HG03097 (cell line): ENCODE measurements around the gene KCNK10.

ENCODE experiments used
- ATAC-seq: cut with Tn5 transposase; IDR thresholded peaks from one replicate; pipeline ENCODE4 v1.9.1; 2021; ENCODE audit not compliant: unreplicated experiment, low FRiP score

The KCNK10 gene, protein sequence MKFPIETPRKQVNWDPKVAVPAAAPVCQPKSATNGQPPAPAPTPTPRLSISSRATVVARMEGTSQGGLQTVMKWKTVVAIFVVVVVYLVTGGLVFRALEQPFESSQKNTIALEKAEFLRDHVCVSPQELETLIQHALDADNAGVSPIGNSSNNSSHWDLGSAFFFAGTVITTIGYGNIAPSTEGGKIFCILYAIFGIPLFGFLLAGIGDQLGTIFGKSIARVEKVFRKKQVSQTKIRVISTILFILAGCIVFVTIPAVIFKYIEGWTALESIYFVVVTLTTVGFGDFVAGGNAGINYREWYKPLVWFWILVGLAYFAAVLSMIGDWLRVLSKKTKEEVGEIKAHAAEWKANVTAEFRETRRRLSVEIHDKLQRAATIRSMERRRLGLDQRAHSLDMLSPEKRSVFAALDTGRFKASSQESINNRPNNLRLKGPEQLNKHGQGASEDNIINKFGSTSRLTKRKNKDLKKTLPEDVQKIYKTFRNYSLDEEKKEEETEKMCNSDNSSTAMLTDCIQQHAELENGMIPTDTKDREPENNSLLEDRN

GRCh38 chr14:88323086-88323522 is at the start of gene KCNK10:
KCNK10 (minus strand) TSS chr14:88323269; CDS start chr14:88322798, 471 bp downstream.
- peak; percentile 18 for ATAC-seq

DNA sequence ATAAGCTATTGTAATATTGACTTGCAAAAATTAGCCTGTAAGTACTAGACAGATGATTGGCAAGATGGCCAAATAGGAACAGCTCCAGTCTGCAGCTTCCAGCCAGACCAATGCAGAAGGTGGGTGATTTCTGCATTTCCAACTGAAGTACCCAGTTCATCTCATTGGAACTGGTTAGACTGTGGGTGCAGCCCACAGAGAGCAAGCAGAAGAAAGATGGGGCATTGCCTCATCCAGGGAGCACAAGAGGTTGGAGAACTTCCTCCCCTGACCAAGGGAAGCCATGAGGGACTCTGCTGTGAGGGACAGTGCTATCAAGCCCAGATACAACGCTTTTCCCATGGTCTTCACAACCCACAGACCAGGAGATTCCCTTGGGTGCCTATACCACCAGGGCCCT is 46.4 kb upstream of the KCNK10 start:
- no peak for ATAC-seq

DNA sequence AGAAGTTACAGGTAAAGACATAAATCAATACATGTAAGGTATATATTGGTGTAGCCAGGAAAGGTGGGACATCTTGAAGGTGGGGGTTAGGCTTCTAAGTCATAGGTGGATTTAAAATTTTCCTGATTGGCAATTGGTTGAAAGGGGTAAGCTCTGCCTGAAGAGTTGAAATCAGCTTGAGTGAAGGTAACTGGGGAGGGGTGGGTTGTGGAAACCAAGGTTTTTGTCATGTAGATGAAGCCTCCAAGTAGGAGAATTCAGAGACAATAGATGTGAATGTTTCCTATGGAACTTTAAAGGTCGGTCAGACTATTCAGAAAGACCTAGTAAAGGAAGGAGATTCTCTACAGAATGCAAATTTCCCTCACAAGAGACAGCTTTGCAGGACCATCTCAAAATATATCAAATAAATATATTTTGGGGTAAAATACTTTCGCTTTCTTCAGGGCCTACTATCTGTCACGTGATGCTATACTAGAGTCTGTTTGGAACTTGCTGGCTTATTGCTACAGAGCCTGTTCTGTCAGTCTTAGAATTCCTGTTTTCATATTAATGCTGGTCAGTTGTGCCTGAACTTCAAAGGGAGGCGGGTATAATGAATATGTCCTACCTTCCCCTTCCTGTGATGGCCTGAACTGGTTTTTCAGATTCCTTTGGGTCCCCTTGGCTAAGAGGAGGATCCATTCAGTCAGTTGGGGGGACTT is 41.8 kb upstream of the KCNK10 start:
- ATAC-seq = no peak

DNA sequence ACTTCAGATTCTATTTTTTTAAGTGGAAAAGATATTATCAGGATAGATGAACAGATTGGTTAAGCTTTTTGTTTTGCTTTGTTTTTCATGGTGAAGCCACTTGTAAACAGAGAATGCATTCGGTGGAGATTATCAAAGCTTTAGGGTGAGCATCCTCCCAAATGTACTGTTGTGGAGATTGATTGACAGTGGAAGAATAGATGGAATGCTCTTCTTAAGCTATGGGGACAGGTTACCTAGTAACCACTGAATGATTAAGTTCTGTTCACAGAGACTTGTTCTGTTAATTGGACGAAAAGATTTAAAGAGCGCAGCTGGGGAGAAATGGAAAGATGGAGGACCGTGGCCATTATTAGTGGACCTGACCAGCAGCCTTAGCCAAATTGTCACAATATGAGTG is 40.6 kb upstream of the KCNK10 start:
- no peak for ATAC-seq

GRCh38 chr14:88359500-88359899 is 36.4 kb upstream of the KCNK10 start:
- ATAC-seq = no peak

DNA sequence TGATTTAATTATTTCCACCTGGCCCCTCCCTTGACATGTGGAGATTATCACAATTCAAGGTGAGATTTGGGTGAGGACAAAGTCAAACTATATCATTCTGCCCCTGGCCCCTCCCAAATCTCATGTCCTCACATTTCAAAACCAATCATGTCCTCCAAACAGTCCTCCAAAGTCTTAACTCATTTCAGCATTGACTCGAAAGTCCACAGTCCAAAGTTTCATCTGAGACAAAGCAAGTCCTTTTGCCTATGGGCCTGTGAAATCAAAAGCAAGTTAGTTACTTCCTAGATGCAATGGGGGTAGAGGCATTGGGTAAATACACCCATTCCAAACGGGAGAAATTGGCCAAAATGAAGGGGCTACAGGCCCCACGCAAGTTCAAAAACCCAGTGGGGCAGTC is 31.3 kb upstream of the KCNK10 start:
- no peak for ATAC-seq

DNA sequence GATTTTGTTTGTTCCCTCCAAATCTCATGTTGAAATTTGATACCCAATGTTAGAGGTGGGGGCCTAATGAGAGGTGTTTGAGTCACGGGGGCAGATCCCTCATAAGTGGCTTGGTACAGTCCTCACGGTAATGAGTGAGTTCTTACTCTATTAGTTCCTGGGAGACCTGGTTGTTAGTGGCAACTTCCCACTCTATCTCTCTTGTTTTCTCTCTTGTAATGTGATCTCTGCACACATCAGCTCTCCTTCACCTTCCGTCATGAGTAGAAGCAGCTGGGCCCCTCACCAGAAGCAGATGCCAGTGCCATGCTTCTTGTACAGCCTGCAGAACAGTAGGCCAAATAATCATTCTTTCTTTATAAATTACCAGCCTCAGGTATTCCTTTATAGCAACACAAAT is 29.6 kb upstream of the KCNK10 start:
- no peak for ATAC-seq

DNA sequence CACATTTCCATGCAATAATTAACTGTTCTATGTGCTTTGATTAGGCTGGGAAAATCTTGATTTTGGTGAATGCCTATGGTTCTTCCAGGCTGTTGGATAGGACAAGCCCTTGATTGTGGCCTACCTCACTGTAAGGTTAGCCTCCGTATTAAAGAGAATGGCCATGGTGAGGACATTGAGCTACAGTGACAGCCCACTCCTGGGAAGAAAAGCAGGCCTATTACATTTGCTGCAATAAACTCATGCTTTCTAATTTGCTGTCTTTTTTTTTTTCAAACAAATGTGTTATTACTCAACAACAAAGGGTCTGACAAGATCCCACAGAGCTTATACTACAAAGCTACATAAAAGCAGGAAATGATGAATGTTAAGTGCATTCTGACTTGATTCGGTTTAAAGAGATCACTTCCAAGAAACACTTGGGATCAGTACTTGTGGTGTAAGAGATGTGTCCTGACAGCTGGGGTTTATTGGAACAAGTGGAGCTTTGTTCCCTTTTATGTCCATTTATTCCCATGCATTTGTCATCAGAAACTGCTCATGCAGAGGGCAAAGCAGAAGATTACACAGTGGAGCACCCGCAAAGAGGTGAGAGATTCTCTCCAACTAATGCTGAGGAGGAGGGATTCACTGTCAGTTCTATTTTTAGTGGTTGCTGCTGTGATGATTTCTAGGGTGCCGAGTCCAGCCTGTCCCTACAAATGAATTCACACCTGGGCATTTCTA is 29.1 kb upstream of the KCNK10 start:
- no peak for ATAC-seq

DNA sequence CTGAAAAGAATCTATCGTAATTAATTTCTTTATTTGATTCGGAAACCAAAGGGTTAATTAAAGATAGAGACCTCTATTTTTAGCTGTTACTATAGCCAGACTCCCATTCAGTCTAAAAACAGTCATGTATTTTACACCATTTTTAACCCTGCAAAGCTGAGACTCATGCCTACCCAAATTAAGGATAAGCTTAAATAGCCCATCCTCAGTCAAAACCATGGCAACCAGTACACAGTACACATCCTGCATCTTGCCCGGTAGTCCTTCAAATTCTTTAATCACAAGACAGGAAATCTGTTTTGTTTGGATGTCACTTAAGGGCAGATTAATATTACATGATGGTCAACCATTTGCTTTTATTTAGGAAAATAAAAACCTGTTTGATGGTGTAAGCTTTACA is 25.5 kb upstream of the KCNK10 start:
- ATAC-seq = no peak

DNA sequence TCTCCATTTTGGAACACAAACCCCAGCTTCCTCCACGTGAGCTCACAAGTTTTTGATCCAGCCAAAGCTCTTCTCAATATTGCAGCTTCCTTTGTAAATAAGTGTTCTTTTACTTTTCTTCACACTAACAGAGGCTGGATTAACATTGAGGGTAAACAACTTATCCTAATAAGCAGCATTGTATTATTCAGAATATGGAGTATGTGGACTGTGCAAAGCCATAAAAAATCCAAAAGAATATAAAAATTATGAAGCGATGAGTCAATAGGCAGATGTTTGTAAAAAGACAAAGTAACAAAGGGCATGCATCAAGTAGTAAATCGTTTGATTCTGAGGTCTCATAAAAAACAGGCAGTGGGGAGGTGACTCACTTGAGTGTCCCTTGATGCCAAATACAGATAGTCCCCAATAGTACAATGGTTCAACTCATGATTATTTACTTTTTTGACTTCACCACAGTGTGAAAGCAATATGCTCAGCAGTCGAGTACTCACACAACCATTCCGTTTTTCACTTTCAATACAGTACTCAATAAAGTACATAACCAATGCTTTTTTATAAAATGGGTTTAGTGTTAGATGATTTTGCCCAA is 23.1 kb upstream of the KCNK10 start:
- no peak for ATAC-seq

GRCh38 chr14:88342980-88343379 is 19.9 kb upstream of the KCNK10 start:
- ATAC-seq = no peak

- ATAC-seq = no peak
Measured at GRCh38 chr14:88340357-88340756, 17.3 kb upstream of the KCNK10 start.

- ATAC-seq = no peak
Measured at GRCh38 chr14:88333036-88333435, 10.0 kb upstream of the KCNK10 start.

- no peak for ATAC-seq
Measured at GRCh38 chr14:88327497-88327896, 4.4 kb upstream of the KCNK10 start.

GRCh38 chr14:88326352-88327103 is 3.5 kb upstream of the KCNK10 start:
- no peak for ATAC-seq

- no peak for ATAC-seq
Measured at GRCh38 chr14:88325883-88326282, 2.8 kb upstream of the KCNK10 start.

- no peak for ATAC-seq
Measured at GRCh38 chr14:88324930-88325329, 1.9 kb upstream of the KCNK10 start.

- no peak for ATAC-seq
Measured at GRCh38 chr14:88324491-88324890, 1.4 kb upstream of the KCNK10 start.

- ATAC-seq = peak; percentile 96
Measured at GRCh38 chr14:88323523-88324199, 592 bp upstream of the KCNK10 start.
